ENCODE measurements around the gene LSM6.

DNA sequence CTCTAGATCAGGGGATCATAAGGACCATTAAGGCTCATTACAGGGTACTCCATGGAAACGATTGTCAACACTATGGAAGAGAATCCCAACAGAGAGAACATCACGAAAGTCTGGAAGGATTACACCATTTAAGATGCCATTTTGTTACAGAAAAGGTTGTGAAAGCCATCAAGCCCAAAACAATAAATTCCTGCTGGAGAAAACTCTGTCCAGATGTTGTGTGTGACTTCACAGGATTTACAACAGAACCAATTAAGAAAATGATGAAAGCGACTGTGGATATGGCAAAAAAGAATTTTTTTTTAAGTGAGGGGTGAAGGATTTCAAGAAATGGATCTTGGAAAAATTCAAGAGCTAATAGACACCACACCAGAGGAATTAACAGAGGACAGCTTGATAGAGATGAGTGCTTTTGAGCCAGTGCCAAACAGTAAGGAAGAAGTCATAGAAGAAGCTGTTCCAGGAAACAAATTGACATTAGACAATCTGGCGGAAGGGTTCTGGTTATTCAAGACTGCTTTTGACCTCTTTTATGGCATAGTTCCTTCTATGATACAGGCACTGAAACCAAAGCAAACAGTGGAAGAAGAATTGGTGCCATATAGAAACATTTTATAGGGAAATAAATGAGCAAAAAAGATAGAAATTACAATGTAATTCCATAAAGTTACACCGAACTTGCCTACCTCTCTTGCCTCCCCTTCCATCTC is 17.3 kb upstream of the LSM6 start:
- TF ChIP-seq, protein P1, sequence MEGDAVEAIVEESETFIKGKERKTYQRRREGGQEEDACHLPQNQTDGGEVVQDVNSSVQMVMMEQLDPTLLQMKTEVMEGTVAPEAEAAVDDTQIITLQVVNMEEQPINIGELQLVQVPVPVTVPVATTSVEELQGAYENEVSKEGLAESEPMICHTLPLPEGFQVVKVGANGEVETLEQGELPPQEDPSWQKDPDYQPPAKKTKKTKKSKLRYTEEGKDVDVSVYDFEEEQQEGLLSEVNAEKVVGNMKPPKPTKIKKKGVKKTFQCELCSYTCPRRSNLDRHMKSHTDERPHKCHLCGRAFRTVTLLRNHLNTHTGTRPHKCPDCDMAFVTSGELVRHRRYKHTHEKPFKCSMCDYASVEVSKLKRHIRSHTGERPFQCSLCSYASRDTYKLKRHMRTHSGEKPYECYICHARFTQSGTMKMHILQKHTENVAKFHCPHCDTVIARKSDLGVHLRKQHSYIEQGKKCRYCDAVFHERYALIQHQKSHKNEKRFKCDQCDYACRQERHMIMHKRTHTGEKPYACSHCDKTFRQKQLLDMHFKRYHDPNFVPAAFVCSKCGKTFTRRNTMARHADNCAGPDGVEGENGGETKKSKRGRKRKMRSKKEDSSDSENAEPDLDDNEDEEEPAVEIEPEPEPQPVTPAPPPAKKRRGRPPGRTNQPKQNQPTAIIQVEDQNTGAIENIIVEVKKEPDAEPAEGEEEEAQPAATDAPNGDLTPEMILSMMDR (IDR thresholded peaks at IDR 0.05 in 4 of 5, conservative IDR thresholded peaks at IDR 0.05 in 1 of 5), result no peak
- TF ChIP-seq POLR2A (IDR thresholded peaks at IDR 0.05), result no peak
